IPS-18c (cell line): Measurements from ENCODE around the gene RNF4.
"Not testable (repeated sequence)": the region's sequence is repeated elsewhere in the genome, so short reads cannot be mapped to it uniquely, and the experiment has no call there.

ENCODE experiments used
- H3K4me3 ChIP-seq: 2 replicates; pipeline ENCODE4 v1.7.0; 2013; ENCODE audit warnings: low read depth, mild to moderate bottlenecking, low read length, moderate library complexity; ENCODE audit not compliant: insufficient read depth
- H3K9me3 ChIP-seq: one replicate; pipeline ENCODE4 v1.6.1; 2013; ENCODE audit warnings: mild to moderate bottlenecking, low read length, moderate library complexity; ENCODE audit not compliant: control insufficient read depth, insufficient read depth

The RNF4 gene

DNA sequence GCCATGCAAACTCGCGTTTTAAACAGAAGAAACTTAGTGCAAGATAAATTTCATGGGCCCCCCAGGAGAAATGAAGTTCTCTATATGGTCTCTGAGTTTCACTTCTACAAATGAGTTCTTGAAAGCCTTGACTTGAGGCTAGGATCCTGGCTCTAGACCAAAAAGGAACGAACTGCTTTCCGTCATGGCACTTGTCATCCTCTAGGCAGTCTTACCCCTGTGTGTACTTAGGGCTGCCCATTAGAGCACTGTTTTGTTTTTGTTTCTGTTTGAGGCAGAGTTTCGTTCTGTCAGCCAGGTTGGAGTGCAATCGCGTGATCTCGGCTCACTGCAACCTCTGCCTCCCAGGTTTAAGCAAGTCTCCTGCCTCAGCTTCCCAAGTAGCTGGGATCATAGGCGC, 29.0 kb downstream of the RNF4 start:
- Histone ChIP-seq H3K9me3 (no peaks in the 10 kb centered on the region), H3K4me3 (no peak overlapping the region)

DNA sequence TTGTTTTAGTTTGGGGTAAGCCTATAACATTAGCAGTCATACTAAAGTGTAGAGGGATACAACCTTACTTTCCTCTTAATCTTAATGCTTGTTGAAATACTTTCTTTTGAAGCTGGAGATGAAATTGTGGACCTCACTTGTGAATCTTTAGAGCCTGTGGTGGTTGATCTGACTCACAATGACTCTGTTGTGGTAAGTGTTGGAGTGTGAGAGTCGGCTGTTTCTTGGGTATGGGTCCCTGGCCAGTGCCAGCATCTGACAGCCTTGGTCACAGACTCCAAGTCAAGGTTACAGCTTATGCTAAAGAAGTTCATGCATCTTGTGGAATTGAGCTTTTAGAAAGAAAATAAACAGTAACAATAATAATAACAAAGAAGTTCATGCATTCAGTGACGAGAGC, 31.6 kb downstream of the RNF4 start:
- H3K9me3 ChIP-seq: no peaks in the 10 kb centered on the region
- H3K4me3 ChIP-seq: no peak overlapping the region

DNA sequence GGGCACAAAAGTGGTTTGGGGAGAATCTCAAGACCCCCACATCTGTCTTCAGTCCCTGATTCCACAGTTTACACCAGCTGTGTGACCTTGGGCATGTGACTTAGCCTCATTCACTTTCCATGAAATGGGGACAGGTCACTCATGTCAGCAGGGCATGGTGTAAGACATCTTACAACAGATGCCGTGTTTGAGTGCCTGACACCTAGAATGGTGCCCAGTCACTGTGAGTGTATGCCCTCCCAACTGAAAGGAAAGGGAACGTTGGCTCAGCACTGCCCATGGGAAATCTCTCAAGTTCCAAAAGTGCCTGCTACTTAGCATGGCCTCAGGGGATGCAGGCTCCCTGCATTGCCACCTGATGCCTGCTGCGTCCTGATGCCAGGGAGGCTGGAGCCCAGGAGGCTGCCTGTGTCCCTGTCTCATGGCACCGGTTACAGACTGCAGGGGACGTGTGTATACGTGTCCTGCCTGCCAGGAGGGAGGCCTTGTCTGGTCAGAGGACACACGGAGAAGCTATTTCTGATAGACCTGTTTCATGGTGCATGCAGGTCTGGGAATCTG, 32.2 kb downstream of the RNF4 start:
- no peak overlapping the region for H3K4me3 ChIP-seq
- H3K9me3 ChIP-seq: no peaks in the 10 kb centered on the region

GRCh38 chr4:2503809-2504208, 34.9 kb downstream of the RNF4 start:
- Histone ChIP-seq H3K9me3 (no peaks in the 10 kb centered on the region), H3K4me3 (no peak overlapping the region)

GRCh38 chr4:2507259-2507658, 38.4 kb downstream of the RNF4 start:
- H3K4me3 ChIP-seq: no peak overlapping the region
- no peaks in the 10 kb centered on the region for H3K9me3 ChIP-seq

GRCh38 chr4:2507855-2508254, 38.9 kb downstream of the RNF4 start:
- Histone ChIP-seq H3K9me3 (no peaks in the 10 kb centered on the region), H3K4me3 (no peak overlapping the region)

- H3K4me3 ChIP-seq: no peak overlapping the region
Observed at GRCh38 chr4:2510351-2511259, 41.7 kb downstream of the RNF4 start.

DNA sequence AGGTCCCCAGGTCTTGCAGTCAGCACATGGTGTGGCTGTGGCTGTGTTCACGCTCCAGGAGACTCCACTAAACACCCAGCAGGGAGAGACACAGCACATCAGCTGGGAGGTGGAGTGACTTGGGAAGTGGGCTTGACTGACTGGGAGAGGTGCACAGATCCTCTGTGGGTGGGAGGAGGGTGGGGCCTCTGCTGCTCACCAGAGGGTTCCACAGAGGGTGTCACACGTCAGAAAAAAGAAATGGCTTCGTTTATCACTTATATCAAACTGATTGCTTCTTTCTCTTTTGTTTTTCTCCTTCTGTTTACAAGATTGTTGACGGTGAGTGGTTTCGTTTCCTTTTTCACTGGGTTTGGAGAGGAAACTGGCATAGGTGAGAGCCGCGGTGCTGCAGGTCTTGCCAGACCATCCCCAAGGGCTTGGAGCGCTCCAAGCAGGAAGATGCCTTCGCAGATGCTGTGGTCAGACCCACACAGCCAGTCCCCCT, 42.8 kb downstream of the RNF4 start:
- no peaks in the 10 kb centered on the region for H3K9me3 ChIP-seq
- H3K4me3 ChIP-seq: no peak overlapping the region

More at GRCh38 chr4:2510351-2511259, 41.7 kb downstream of the RNF4 start:
- H3K9me3 ChIP-seq: no peaks in the 10 kb centered on the region

DNA sequence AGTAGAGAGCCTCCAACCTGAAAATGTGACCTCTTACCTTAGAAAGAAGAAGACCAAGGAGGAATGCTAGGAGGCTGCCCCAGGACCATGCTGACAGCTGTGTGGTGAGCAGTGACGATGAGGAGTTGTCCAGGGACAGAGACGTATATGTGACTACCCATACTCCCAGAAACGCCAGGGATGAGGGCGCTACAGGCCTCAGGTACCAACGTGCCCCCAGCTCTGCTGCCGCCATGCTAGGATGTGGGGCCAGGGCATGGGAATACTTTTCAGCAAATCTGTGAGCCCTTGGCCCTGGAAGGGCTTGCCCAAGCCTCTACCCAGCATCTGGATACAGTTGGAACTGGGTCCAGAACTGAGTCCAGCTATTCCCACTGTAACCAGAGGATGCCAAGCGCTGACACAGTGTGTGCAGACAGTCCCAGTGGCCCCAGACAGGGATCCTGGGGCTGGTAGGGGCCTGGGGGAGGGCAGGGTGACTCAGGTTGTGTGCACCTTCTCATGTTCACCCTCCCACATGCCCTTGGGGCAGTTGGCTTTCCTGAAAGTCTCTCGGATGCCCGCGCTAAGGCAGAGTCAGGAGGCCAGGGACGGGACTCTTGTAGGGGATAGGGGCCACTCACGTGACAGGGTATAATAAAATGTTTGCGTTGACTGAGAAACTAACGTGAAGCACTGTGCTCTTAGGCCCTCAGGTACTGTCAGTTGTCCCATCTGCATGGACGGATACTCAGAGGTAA, 43.7 kb downstream of the RNF4 start:
- Histone ChIP-seq H3K4me3 (no peak overlapping the region), H3K9me3 (no peaks in the 10 kb centered on the region)

DNA sequence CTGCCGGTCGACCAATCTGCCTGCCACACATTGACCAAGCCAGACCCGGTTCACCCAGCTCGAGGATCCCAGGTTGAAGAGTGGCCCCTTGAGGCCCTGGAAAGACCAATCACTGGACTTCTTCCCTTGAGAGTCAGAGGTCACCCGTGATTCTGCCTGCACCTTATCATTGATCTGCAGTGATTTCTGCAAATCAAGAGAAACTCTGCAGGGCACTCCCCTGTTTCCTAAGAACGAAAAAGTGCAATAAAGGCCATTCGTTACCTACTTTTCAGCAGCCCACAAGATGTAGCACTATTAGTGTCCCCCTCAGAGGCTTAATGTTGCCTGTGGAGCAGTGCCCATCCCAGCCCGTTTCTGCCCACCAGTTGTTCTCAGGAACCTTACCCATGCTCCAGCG, 45.3 kb downstream of the RNF4 start:
- H3K4me3 ChIP-seq: not testable (repeated sequence)

GRCh38 chr4:2514944-2515343, 46.0 kb downstream of the RNF4 start:
- H3K4me3 ChIP-seq, H3K9me3 ChIP-seq: not testable (repeated sequence)

More for the DNA sequence above, 45.3 kb downstream of the RNF4 start:
- not testable (repeated sequence) for H3K9me3 ChIP-seq

DNA sequence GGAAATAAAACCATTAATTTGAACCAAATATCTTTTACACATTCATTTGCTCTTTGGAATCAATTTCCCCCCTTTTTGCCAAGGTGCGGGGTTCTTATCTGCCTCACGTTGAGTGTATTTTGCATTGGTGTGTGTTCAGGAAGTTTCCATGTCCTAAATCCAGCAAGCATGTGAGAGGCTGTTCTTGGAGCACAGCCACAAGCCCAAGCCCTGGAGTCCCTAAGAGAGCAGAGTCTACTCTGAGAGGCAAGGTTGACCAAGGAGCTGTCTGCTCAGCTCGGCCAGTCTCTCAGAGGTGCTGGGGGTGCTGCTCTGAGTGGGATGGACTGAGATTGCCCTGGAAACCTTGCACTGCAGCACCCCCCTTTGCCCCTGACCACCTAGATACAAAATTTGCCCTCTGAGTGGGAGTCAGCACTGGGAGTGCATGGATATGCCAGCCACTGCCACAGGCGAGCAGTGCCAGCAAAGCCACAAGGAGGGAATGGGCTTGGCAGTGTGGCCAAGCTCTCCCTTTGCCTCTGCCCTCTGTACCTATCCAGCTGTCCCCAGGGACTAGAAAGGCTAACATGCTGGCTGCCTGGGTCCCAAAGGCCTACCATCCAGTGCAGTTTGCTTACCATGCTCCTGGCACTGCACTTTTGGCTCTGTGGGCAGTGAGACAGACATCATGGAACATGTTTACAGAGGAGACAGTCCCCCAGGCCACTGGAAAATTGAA, 47.1 kb downstream of the RNF4 start:
- Histone ChIP-seq H3K9me3 (no peaks in the 10 kb centered on the region), H3K4me3 (no peak overlapping the region)

DNA sequence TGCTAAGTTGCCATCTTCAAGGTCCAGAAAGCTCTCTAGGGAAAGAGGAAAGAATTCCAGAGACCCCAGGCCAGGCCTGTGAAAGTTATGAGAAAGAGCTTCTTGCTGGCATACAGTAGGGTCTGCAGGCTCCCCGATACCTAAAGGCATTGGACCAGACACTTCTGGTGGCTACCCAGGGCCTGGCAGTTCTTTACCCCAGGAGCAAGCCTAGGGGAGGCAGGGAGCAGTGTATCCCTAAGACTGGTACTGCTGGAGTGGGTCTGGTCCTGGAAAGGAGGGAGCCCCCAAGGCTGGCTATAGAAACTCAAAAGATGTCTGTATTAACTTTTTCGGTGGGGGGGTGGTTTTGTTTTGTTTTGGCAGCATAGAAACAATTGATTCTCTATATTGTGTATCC, 47.7 kb downstream of the RNF4 start:
- H3K4me3 ChIP-seq: no peak overlapping the region
- no peaks in the 10 kb centered on the region for H3K9me3 ChIP-seq

- no peaks in the 10 kb centered on the region for H3K9me3 ChIP-seq
- no peak overlapping the region for H3K4me3 ChIP-seq
Observed at GRCh38 chr4:2526559-2526958, 57.7 kb downstream of the RNF4 start.

GRCh38 chr4:2534904-2535375, 66.0 kb downstream of the RNF4 start:
- no peaks in the 10 kb centered on the region for H3K9me3 ChIP-seq

GRCh38 chr4:2535376-2536192, 66.7 kb downstream of the RNF4 start:
- Histone ChIP-seq H3K4me3 (peak overlapping the region; percentile 76), H3K9me3 (no peaks in the 10 kb centered on the region)

More at GRCh38 chr4:2534904-2535375, 66.0 kb downstream of the RNF4 start:
- peak overlapping the region; percentile 76 for H3K4me3 ChIP-seq
